ENCODE measurements around the gene FAAH. TPM values are rescaled to one million over a fixed set of nuclear protein-coding genes. Genes with fewer than 3 reads are reported as not detected.

Gene FAAH
- total and polyA plus RNA-seq, 10 of the 15 experiments (the other 5 are each of a cell fraction or from before 2014, with no cell fraction given) = 0.07 to 2.5 (median 0.64) TPM; not detected in 1

- H3K4me2 ChIP-seq (ENCODE audit: control insufficient read depth, insufficient read depth) = no peak overlapping the region
- BruUV-seq (replicated peaks) = no TSS peak
- ChIA-PET CTCF (interaction anchor here (1.3 kb wide), 1 partner anchor 62 kb away, joined by 3 read pairs; no protein-coding TSS in a partner anchor), POLR2A (interaction anchor here (0.5 kb wide), 1 partner anchor 289 kb away, joined by 4 read pairs; no protein-coding TSS in a partner anchor), RAD21 (ENCODE audit: unreplicated experiment) (no interaction called here), SMC1A (ENCODE audit: uncharacterized antibody, unreplicated experiment) (no interaction called here)
- FAIRE-seq (no peak), ATAC-seq (no peak), DNase-seq (ENCODE audit: low read depth, low spot score) (no peak)
- H3K27me3 ChIP-seq (replicated peaks in 1 of 2; ENCODE audit: control insufficient read depth in 2 of 2, insufficient read depth in 2 of 2, low read length in 1 of 2) = no peaks in the 10 kb centered on the region
- H3K79me2 ChIP-seq (ENCODE audit: control insufficient read depth, insufficient read depth, low read length) = no peaks in the 10 kb centered on the region
- WGBS (ENCODE audit: insufficient coverage, insufficient replicate concordance, low lambda C conversion rate, missing lambda C conversion rate) = 95% methylated on average over 2 of the region's 2 CpGs
- TF ChIP-seq PML (IDR thresholded peaks at IDR 0.05; ENCODE audit: low read length) (no peak), SP1 (IDR thresholded peaks at IDR 0.05; ENCODE audit: low read depth, low read length) (no peak), EP300 (IDR thresholded peaks at IDR 0.05; ENCODE audit: borderline replicate concordance in 1 of 2, control insufficient read depth in 1 of 2, low read depth in 2 of 2, low read length in 2 of 2) (no peak), RELA (IDR thresholded peaks at IDR 0.05; ENCODE audit: borderline replicate concordance, partially characterized antibody) (no peak), EZH2 (IDR thresholded peaks at IDR 0.05; ENCODE audit: borderline replicate concordance, control insufficient read depth, low read depth, low read length) (no peak), FOS (IDR thresholded peaks at IDR 0.05; ENCODE audit: borderline replicate concordance, extremely low read depth, insufficient read length) (no peak), CREM (IDR thresholded peaks at IDR 0.05; ENCODE audit: low read depth) (no peak)
- TF ChIP-seq, protein P1, sequence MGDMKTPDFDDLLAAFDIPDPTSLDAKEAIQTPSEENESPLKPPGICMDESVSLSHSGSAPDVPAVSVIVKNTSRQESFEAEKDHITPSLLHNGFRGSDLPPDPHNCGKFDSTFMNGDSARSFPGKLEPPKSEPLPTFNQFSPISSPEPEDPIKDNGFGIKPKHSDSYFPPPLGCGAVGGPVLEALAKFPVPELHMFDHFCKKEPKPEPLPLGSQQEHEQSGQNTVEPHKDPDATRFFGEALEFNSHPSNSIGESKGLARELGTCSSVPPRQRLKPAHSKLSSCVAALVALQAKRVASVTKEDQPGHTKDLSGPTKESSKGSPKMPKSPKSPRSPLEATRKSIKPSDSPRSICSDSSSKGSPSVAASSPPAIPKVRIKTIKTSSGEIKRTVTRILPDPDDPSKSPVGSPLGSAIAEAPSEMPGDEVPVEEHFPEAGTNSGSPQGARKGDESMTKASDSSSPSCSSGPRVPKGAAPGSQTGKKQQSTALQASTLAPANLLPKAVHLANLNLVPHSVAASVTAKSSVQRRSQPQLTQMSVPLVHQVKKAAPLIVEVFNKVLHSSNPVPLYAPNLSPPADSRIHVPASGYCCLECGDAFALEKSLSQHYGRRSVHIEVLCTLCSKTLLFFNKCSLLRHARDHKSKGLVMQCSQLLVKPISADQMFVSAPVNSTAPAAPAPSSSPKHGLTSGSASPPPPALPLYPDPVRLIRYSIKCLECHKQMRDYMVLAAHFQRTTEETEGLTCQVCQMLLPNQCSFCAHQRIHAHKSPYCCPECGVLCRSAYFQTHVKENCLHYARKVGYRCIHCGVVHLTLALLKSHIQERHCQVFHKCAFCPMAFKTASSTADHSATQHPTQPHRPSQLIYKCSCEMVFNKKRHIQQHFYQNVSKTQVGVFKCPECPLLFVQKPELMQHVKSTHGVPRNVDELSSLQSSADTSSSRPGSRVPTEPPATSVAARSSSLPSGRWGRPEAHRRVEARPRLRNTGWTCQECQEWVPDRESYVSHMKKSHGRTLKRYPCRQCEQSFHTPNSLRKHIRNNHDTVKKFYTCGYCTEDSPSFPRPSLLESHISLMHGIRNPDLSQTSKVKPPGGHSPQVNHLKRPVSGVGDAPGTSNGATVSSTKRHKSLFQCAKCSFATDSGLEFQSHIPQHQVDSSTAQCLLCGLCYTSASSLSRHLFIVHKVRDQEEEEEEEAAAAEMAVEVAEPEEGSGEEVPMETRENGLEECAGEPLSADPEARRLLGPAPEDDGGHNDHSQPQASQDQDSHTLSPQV (IDR thresholded peaks at IDR 0.05) = no peak
- TF ChIP-seq, protein P2, sequence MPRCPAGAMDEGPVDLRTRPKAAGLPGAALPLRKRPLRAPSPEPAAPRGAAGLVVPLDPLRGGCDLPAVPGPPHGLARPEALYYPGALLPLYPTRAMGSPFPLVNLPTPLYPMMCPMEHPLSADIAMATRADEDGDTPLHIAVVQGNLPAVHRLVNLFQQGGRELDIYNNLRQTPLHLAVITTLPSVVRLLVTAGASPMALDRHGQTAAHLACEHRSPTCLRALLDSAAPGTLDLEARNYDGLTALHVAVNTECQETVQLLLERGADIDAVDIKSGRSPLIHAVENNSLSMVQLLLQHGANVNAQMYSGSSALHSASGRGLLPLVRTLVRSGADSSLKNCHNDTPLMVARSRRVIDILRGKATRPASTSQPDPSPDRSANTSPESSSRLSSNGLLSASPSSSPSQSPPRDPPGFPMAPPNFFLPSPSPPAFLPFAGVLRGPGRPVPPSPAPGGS (IDR thresholded peaks at IDR 0.05; ENCODE audit: borderline replicate concordance, insufficient read depth, low read depth, low read length, poor library complexity, severe bottlenecking) = no peak
- TF ChIP-seq, protein P3, sequence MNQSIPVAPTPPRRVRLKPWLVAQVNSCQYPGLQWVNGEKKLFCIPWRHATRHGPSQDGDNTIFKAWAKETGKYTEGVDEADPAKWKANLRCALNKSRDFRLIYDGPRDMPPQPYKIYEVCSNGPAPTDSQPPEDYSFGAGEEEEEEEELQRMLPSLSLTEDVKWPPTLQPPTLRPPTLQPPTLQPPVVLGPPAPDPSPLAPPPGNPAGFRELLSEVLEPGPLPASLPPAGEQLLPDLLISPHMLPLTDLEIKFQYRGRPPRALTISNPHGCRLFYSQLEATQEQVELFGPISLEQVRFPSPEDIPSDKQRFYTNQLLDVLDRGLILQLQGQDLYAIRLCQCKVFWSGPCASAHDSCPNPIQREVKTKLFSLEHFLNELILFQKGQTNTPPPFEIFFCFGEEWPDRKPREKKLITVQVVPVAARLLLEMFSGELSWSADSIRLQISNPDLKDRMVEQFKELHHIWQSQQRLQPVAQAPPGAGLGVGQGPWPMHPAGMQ (IDR thresholded peaks at IDR 0.05; ENCODE audit: borderline replicate concordance) = no peak
- H3K36me3 ChIP-seq (ENCODE audit: control insufficient read depth in 2 of 2, insufficient read depth in 2 of 2, low read length in 1 of 2) = peaks cover 5 to 11% of the 10 kb centered on the region in 2 experiments; a peak in 3 of 4 replicates
- H2AFZ ChIP-seq (ENCODE audit: control insufficient read depth, low read depth, low read length) = no peak overlapping the region
- H3K9ac ChIP-seq (ENCODE audit: control insufficient read depth, insufficient read depth, low read length) = no peak overlapping the region
- in situ Hi-C loops (cut with MboI) = no loop called here
- no peaks in the 10 kb centered on the region for H3K9me3 ChIP-seq (replicated peaks; ENCODE audit: control insufficient read depth, insufficient read depth, low read length)
- intact Hi-C loops (cut with micrococcal nuclease; ENCODE audit: unreplicated experiment) = no loop called here
- no peak overlapping the region for H3K27ac ChIP-seq (ENCODE audit: control insufficient read depth, insufficient read depth)
- peaks cover 25% of the 10 kb centered on the region for H3K4me1 ChIP-seq (ENCODE audit: control insufficient read depth, insufficient read depth, low read length)
- H3K4me3 ChIP-seq = no peak overlapping the region
- no peaks in the 10 kb centered on the region for H4K20me1 ChIP-seq (ENCODE audit: control insufficient read depth, insufficient read depth)
These were observed 25.3 kb upstream of the FAAH start for GRCh38 chr1:46368791-46369190.
